HEK293 (cell line): ENCODE data around the gene IPO11.

Experiments
- CTCF ChIA-PET: fragments of 350-600 bp; formaldehyde crosslinking; extraction: SDS; loops from one replicate; lab custom pipeline; 2021; ENCODE audit warnings: antibody characterized with exemption; lab: Yijun Ruan, JAX
- POLR2A ChIA-PET: fragments of 300-600 bp; formaldehyde crosslinking; extraction: SDS; loops from one replicate; lab custom pipeline; 2020; ENCODE audit warnings: antibody characterized with exemption, inconsistent platforms; lab: Yijun Ruan, JAX
- H3K27ac ChIP-seq: fragments of 200-500 bp; sonication (Bioruptor generic); 2 replicates; pipeline ENCODE4 v1.5.1; 2014; ENCODE audit warnings: low read depth, low read length, control low read depth, inconsistent platforms; ENCODE audit errors: extremely low read depth
- H3K36me3 ChIP-seq, 2 experiments: fragments of 200-500 bp in 1 of 2; sonication (Bioruptor generic) in 1 of 2; 1 replicate in 1 of 2; 2 replicates in 1 of 2; pipeline ENCODE4 v1.5.1; 2014 to 2017; ENCODE audit warnings: inconsistent platforms in 2 of 2, low read length in 2 of 2; ENCODE audit not compliant: control insufficient read depth in 2 of 2, insufficient read depth in 1 of 2
- H3K4me1 ChIP-seq: fragments of 200-500 bp; sonication (Bioruptor generic); 2 replicates; pipeline ENCODE4 v1.5.1; 2014; ENCODE audit warnings: mild to moderate bottlenecking, low read length, inconsistent platforms; ENCODE audit not compliant: control insufficient read depth, insufficient read depth
- H3K4me3 ChIP-seq: 2 replicates; pipeline ENCODE4 v1.5.1; 2011; ENCODE audit warnings: low read depth, mild to moderate bottlenecking, control low read depth, low read length, moderate library complexity
- H3K9me3 ChIP-seq: fragments of 200-500 bp; sonication (Bioruptor generic); 2 replicates; pipeline ENCODE4 v1.5.1; 2014; ENCODE audit warnings: low read depth, low read length, inconsistent platforms; ENCODE audit not compliant: control insufficient read depth, insufficient read depth
- BCL11A ChIP-seq: fragments of 450-650 bp; formaldehyde crosslinking; IDR thresholded peaks from 2 replicates; pipeline ENCODE4 v1.5.1; 2016; ENCODE audit warnings: low read depth, missing biosample characterization, missing genetic modification characterization
- BCL6B ChIP-seq: fragments of 450-650 bp; formaldehyde crosslinking; IDR thresholded peaks from 2 replicates; pipeline ENCODE4 v1.5.1; 2017; ENCODE audit warnings: missing biosample characterization, missing genetic modification characterization
- ELK4 ChIP-seq: IDR thresholded peaks from 2 replicates; pipeline ENCODE4 v1.6.1; 2011; ENCODE audit warnings: mild to moderate bottlenecking, low read depth, low read length, borderline replicate concordance
- IKZF3 ChIP-seq: fragments of 450-650 bp; IDR thresholded peaks from 2 replicates; pipeline ENCODE4 v1.5.0; 2018; ENCODE audit warnings: missing biosample characterization, mild to moderate bottlenecking, missing genetic modification characterization, moderate library complexity
- KLF17 ChIP-seq: fragments of 450-650 bp; formaldehyde crosslinking; IDR thresholded peaks from 2 replicates; pipeline ENCODE4 v1.5.1; 2016; ENCODE audit warnings: missing biosample characterization, missing genetic modification characterization
- OVOL3 ChIP-seq: fragments of 450-650 bp; formaldehyde crosslinking; IDR thresholded peaks from 2 replicates; pipeline ENCODE4 v1.5.1; 2016; ENCODE audit warnings: missing biosample characterization, missing genetic modification characterization
- PRDM6 ChIP-seq: fragments of 450-650 bp; formaldehyde crosslinking; IDR thresholded peaks from 2 replicates; pipeline ENCODE4 v1.5.1; 2017; ENCODE audit warnings: missing biosample characterization, missing genetic modification characterization
- SP2 ChIP-seq: fragments of 450-650 bp; formaldehyde crosslinking; IDR thresholded peaks from 2 replicates; pipeline ENCODE4 v1.5.1; 2016; ENCODE audit warnings: missing biosample characterization, missing genetic modification characterization
- TSHZ1 ChIP-seq: fragments of 450-650 bp; formaldehyde crosslinking; IDR thresholded peaks from 2 replicates; pipeline ENCODE4 v1.5.1; 2016; ENCODE audit warnings: missing biosample characterization, missing genetic modification characterization, borderline replicate concordance
- ZBTB1 ChIP-seq: fragments of 450-650 bp; formaldehyde crosslinking; IDR thresholded peaks from 2 replicates; pipeline ENCODE4 v1.5.1; 2016; ENCODE audit warnings: missing biosample characterization, missing genetic modification characterization
- ZBTB44 ChIP-seq: fragments of 450-650 bp; IDR thresholded peaks from 2 replicates; pipeline ENCODE4 v1.5.1; 2018; ENCODE audit warnings: missing biosample characterization, mild to moderate bottlenecking, missing genetic modification characterization
- ZFP3 ChIP-seq: fragments of 450-650 bp; formaldehyde crosslinking; IDR thresholded peaks from 2 replicates; pipeline ENCODE4 v1.5.1; 2016; ENCODE audit warnings: low read depth, missing biosample characterization, missing genetic modification characterization
- ZNF114 ChIP-seq: fragments of 450-650 bp; formaldehyde crosslinking; IDR thresholded peaks from 2 replicates; pipeline ENCODE4 v1.5.0; 2017; ENCODE audit warnings: missing biosample characterization, missing genetic modification characterization
- ZNF248 ChIP-seq: fragments of 450-650 bp; formaldehyde crosslinking; IDR thresholded peaks from 2 replicates; pipeline ENCODE4 v1.5.1; 2017; ENCODE audit warnings: missing biosample characterization, missing genetic modification characterization
- ZNF266 ChIP-seq: fragments of 450-650 bp; formaldehyde crosslinking; IDR thresholded peaks from 2 replicates; pipeline ENCODE4 v1.5.1; 2016; ENCODE audit warnings: missing biosample characterization, missing genetic modification characterization, low read depth
- ZNF48 ChIP-seq: fragments of 450-650 bp; formaldehyde crosslinking; IDR thresholded peaks from 2 replicates; pipeline ENCODE4 v1.5.1; 2016; ENCODE audit warnings: missing biosample characterization, missing genetic modification characterization
- ZNF692 ChIP-seq: fragments of 450-650 bp; formaldehyde crosslinking; IDR thresholded peaks from 2 replicates; pipeline ENCODE4 v1.5.1; 2016; ENCODE audit warnings: missing biosample characterization, missing genetic modification characterization
- ZNF777 ChIP-seq: fragments of 450-650 bp; formaldehyde crosslinking; IDR thresholded peaks from 2 replicates; pipeline ENCODE4 v1.5.1; 2017; ENCODE audit warnings: missing biosample characterization, missing genetic modification characterization, borderline replicate concordance

Gene IPO11

GRCh38 chr5:62579761-62580160 is 167.2 kb downstream of the IPO11 start (continued):
- TF ChIP-seq ZNF777 (tag by site-specific recombination), result no peak
- TF ChIP-seq OVOL3, result no peak
- TF ChIP-seq KLF17 (tag by site-specific recombination), result no peak
- no peak for TF ChIP-seq ZFP3
- TF ChIP-seq SP2 (tag by site-specific recombination), result no peak
- no peak for TF ChIP-seq ELK4
- no peak for TF ChIP-seq ZNF692 (tag by site-specific recombination)
- TF ChIP-seq TSHZ1 (tag by site-specific recombination), result no peak

- Histone ChIP-seq H3K27ac (no peak overlapping the region), H3K4me1 (no peaks in the 10 kb centered on the region), H3K9me3 (no peaks in the 10 kb centered on the region), H3K4me3 (no peak overlapping the region), H3K36me3 (peaks cover 0 to 5% of the 10 kb centered on the region in 2 experiments; a peak in 1 of 3 replicates)
- ChIA-PET CTCF (no interaction called here), POLR2A (no interaction called here)
- TF ChIP-seq IKZF3 (tag by site-specific recombination) (no peak), BCL6B (tag by site-specific recombination) (no peak), ZNF248 (no peak), TSHZ1 (tag by site-specific recombination) (no peak), ZNF266 (tag by site-specific recombination) (no peak), PRDM6 (tag by site-specific recombination) (no peak), ZBTB1 (no peak), ZBTB44 (tag by site-specific recombination) (no peak), BCL11A (no peak), ZNF48 (tag by site-specific recombination) (no peak), ZNF114 (tag by site-specific recombination) (no peak)
Observed at GRCh38 chr5:62581836-62582597, 169.5 kb downstream of the IPO11 start.
